Stimulated activated CD4-positive, alpha-beta T cell treated with anti-CD3 and anti-CD28 coated beads, Interleukin-1b, Interleukin-23, amount 100 ng/mL, for 48 hours (primary cell): ENCODE results near the gene SMAD6.

Experiments
- DNase-seq: peaks from one replicate; pipeline ENCODE4 v3.0.0-alpha.2; 2020

Gene SMAD6

DNA sequence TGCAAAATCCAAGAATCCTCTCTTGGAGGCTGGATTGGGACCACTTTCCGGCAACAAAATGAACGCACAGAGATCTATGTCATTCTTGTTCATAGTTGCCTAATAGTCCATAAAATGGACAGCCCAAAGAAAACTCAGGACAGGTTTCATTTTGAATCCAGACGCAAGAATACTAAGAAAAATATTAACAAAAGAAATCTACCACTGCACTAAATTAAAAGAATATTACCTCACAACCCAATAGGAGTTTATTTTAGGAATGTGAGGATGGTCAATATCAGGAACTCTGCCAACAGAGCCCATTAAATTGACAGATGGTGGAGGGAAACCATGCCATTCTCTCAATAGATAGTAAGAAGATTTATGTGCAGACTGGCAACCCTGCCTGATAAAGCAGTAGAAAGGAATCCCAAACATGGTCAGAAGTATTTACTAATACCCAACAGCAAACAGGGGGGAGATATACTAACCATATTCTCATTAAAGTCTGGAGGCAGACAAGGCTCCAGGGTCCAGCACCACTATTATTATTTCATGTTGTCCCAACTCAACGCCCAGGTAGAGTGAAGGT lies 127.6 kb downstream of the SMAD6 start:
- no peak for DNase-seq

DNA sequence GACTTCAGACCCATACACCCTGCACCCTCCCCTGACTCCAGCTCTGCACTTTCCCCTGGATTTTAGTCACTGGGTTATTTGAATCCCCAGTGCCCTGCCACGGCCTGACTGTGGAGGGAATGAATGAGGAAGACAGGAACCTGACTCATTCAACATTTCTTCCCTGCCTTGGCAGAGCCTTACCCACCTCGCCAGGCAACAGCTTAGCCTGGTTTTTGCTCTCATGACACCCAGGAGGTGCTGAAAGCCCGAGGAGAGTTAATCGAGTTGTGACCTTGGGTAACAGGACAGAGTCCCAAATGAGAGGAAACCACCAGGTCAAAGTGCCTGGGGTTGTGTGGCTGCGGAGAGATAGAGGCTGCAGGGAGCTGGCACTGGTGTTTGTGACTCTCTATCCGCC lies 128.3 kb downstream of the SMAD6 start:
- no peak for DNase-seq

DNA sequence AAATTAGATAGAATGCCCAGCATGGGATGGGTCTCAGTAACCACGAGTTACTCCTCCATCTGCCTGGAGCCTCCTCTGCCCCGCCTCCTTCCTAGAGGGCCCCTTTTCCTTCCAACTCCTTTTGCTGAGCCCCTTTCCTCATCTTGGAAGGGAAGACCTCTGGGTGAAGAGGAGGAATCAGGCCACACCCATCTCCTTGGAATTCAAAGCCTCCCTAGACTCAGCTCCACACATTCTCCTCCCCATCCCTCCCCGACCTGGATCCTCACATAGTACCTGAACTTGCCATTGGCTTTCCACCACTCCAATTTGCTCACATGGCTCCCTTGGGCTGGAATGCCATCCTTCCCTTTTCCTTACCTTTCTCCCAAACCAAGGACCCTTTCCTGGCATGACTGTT lies 128.8 kb downstream of the SMAD6 start:
- no peak for DNase-seq

DNA sequence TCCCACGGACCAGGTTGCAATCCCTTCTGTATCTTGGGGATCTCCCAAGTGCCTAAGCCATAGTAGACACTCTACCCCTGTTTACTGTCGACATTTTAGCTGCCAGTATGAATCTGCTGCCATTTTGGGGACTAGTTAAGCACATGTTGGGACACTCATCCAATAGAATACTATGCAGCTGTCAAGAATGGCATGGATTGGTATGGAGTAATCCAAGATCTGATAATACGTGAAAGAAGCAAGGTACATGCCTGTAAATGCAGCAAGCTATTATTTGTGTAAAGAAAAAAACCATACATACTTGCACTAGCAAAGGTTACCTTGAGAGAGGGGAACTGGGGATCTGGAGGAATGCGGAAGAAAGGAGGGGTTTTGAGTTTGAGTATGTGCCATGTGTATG lies 129.3 kb downstream of the SMAD6 start:
- no peak for DNase-seq

DNA sequence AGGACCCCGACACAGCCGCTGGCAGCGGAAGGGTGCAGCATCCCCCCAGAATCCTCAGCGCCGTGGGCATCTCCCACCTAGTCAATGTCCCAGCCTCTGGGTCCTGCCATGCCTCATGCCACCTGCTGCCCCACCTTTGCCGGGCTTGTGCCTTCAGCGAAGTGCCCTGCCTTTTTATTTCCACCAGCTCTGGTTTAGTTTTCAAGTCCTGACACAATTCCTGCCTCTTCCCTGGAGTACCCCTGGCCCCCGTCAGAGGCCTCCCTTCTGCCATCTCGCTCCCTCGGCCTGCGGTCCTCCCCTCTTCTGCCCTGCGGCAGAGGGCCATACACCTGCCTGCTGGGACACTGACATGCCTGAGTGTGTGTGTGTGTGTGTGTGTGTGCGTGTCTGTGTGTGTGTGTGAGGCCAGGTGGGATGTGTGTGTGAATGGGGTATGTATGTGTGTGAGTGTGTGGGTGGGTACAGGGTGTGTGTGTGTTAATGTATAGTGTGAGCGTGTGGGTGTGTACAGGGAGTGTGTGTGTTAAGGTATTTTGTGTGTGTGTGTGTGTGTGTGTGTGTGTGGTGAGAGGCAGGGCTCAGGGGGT lies 129.9 kb downstream of the SMAD6 start:
- DNase-seq: no peak
